ENCODE data around the gene C1QTNF7.

The C1QTNF7 gene

DNA sequence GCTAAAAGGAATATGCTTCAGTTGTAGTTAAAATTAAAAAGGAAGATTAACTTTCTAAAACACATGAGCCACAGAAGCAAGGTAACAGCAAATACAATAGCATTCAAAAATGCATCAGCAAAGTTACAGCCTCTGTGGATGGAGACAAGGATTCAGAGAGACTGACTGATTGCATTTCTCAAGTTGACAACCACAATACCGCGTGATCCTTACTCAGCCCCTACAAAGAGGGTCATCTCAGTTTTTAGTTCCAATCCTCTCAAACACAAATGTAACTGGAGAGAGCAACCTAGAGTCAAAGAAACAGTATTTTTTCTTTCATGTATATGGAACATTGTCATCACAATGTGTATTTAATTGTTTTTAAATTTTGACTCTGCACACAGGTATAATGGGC, 14.2 kb upstream of the C1QTNF7 start:
- DNase-seq (ENCODE audit: low read depth, low spot score), result no peak

DNA sequence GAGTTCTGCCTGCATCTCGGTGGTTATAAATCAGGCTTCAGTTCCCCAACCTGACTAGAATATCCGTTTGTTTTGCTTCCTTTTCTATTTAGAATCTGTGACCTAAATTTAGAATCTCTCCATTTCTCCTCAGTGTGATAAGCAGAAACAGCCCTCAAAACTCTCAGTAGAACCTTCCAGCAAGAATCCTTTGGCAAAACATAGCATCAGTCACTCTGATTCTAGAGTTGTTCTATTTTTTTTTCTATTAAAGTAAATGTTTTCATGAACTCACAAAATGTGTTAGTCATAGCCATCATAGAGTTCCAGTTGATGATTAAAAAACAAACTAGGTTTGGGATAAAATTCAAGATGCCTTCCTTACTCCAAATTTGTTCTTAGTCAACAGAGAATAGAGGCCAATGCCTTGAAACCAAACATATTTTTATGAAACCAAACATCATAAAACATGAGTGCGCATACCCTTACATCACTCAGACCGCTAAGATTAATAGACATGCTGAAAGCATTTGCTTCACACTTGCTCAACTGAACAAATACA, 13.2 kb upstream of the C1QTNF7 start:
- DNase-seq (ENCODE audit: low read depth, low spot score), result no peak

- DNase-seq (ENCODE audit: low read depth, low spot score), result no peak
Observed at GRCh38 chr4:15416357-15417232, 11.2 kb upstream of the C1QTNF7 start.

DNA sequence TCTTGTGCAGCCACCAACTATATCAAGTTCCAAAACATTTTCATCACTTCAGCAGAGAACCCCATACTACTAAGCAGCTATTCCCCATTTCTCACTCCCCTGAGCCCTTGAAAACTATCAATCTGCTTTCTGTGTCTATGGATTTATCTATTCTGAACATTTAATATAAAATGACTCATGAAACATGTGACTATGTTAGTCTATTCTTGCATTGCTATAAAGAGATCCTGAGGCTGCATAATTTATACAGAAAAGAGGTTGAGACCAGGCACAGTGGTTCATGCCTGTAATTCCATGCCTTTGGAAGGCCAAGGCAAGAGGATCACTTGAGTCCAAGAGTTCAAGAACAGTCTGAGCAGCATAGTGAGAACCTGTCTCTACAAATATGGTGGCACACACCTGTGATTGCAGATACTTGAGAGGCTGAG, 10.6 kb upstream of the C1QTNF7 start:
- DNase-seq (ENCODE audit: low read depth, low spot score), result no peak

DNA sequence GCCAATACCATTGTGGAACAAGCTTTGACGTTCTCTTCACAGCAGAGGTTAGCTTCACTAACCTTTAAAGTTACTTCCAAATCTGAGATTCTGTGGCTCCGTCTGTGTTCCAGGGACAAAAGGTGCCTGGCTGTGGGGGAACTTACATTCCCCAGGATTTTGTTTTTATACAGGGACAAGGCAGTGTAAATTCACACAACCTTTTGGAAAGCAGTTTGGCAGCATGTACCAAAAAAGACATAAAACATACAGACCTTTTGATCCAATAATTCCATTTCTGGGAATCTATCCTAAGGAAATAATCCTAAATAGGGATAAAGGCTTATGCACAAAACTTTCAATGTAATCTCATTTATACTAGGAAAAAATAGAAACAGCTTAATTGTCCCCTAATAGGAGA, 8.9 kb upstream of the C1QTNF7 start:
- DNase-seq (ENCODE audit: low read depth, low spot score), result no peak

DNA sequence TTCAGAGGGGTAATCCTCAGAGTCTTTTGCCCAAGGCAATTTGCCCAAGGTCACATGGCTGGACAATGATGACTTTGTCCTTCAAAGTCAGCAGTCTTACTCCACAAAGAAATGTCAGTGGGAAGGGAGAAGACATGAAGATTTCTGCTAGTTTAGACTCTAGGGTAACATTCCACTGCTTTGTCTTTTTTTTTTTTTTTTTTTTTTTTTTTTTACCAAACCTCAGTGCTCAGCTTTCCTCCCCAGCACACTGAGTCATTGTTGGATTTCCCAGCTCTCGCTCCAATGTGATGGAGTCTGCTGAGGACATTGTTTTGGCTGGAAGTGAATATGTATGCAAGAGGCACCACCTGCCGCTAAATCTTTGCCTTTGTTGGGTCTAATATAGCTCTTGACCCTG, 7.2 kb upstream of the C1QTNF7 start:
- DNase-seq (ENCODE audit: low read depth, low spot score), result peak; percentile 63

- no peak for DNase-seq (ENCODE audit: low read depth, low spot score)
Observed at GRCh38 chr4:15423285-15423711, 4.5 kb upstream of the C1QTNF7 start.

DNA sequence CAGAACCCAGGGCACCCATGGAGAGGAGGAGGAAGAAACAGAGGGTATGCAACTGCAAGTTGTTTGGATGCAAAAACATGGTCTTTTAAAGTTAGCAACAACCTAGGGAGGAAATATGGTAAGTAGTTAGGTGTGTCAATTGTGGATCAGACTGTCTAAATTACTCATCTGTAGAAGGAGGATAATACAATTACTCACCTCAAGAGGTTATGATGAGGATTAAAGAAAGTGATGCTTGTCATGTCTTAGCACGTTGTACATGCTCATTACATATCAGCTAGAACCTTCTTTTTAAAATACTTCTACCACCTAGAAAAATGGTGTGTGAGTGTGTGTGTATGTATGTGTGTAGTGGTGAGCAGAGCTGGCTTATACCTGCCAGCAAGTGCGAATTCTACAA, 2.3 kb upstream of the C1QTNF7 start:
- DNase-seq (ENCODE audit: low read depth, low spot score), result no peak

DNA sequence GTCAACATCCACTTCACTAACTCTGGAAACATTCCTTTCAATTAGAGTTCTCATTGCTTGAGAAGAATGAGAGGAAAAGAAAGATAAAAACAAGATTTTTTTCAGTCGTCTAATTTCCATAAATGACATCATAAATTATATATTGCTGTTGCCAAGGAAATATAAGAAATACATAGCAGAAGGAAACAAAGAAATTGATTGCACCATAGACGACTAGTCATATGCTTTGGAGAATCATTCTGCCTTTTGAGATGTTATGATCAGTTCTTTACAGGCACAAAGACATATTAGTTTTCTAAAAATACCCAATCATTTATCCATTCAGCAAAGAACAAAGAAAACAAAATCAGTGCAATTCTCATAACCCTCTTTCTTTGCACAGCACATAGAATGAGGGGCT, 672 bp upstream of the C1QTNF7 start:
- DNase-seq (ENCODE audit: low read depth, low spot score), result no peak

GRCh38 chr4:15428611-15429010, 778 bp downstream of the C1QTNF7 start:
- DNase-seq (ENCODE audit: low read depth, low spot score), result no peak

DNA sequence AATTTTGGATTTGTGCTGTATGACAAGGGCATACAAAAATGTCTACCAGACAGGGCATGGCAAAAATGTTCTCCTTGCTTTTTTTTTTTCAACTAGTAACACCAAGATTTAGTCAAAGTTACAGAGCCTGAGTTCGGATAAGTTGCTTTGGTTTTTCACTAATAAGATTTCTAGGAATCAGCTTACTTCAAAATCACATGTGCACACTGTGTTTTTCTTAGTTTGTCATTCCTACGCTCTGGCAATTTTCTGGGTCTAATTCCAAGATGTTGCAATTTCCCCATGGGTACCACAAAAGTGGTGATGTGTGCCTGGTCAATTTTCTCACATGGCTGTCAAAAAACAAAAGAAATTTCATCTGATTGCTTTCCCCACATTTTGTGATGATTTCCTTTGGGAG, 6.3 kb downstream of the C1QTNF7 start:
- no peak for DNase-seq (ENCODE audit: low read depth, low spot score)

DNA sequence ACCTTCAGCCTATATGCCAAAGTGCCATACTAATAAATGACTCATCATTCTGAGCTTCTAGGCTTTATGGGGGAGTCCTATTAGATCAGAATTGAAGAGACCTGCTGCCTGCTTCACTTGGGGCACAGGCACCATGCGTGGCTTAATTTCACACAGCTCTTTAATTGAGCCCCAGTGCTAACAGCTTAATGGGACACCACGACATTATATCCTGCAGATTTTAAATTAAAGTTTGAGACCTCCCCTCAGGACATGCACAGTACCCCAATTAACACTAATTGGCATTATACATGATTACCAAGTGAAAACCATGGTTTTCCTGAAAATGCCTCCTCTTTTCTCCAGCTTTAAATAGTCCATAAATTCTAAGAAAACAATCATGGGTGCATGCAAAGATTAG, 6.8 kb downstream of the C1QTNF7 start:
- DNase-seq (ENCODE audit: low read depth, low spot score), result no peak

GRCh38 chr4:15436513-15436912, 8.7 kb downstream of the C1QTNF7 start:
- no peak for DNase-seq (ENCODE audit: low read depth, low spot score)

DNA sequence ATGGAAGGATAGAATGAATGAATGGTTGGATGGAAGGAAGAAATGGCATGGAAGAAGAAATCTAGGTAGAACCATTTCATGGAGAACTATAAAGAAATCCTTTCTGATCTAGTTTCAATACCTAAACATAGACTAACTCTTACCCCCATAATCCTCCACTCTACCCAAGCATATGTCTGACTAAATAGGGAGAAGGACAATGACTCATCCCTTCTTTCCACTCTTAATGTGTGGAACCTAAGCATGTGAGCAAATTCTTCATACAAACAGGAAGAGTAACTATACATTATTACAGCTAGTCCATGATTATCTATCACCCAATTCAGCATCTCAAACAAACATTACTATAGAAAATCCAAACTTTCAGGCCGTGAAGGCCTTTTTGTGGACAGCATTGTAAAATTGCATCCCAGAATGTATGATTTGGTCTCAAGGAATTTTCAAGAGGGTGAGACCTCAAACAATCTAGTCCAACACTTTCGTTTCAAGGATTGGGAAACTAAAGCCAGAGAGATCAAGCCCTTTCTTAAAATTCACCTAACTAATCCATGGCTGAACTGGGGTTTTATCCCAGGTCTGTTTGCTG, 11.2 kb downstream of the C1QTNF7 start:
- DNase-seq (ENCODE audit: low read depth, low spot score), result no peak

- DNase-seq (ENCODE audit: low read depth, low spot score), result no peak
Observed at GRCh38 chr4:15443371-15444160, 15.7 kb downstream of the C1QTNF7 start.

GRCh38 chr4:15444276-15444675, 16.4 kb downstream of the C1QTNF7 start:
- DNase-seq (ENCODE audit: low read depth, low spot score), result no peak

DNA sequence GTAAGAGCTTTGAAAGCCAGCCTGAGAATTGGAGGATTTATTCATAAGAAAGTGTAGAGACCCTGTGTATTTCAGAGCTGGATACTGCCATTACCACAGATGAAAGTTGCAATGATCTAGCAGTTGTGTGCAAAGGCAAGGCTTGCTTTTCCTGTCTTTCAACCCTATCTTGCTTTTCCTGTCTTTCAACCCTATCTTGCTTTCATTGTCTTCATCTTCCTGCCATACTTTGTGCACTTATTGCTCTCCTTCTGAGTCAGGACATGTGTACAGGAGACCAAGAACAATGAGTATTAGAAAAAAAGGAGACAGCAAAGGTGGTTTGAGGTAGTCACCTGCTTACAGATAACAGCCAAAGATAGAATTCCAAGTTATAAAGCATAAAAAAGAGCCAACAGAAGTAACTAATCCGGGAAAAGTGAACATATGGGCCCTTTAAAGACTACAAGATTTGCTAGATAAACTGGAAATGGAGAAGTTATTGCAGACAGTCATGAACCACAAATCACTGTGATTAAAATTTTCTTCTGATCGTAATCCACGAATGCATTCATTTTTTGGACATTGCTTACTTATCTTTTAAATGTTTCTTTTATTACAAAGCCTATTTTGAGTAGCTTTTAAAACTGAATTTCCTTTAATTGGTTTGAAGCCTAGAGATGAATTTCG, 17.2 kb downstream of the C1QTNF7 start:
- DNase-seq (ENCODE audit: low read depth, low spot score), result no peak

DNA sequence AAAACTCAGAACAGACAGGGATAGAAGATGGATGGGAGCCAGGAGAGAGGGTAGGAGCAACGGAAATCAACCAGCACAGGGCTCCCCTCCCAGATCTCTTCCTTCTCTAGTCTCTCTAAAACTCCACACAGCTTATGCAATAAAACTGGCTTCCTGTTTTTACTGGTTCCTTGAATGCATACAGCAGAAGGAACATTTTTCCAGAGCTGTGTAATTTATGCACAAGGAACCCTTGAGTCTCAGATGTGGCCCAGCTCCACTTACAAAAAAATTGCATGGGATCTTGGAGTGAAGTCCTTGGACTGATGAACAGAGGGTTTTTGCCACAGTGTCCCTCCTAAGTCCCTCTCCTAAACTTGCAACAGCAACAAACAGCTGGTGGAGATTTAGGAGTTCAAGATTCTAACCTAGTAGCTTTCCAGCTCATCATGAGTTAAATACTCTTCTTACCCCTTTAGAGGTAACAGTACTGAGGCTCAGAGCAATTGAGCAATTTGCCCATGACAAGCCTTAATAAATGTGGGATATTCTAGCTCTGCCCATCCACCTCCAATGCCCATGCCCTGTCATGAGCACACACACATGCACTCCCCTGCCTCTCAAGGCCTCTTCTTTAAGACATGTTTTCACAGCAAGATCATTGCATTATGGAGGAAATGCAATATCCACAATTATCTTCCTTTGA, 23.5 kb downstream of the C1QTNF7 start:
- DNase-seq (ENCODE audit: low read depth, low spot score), result no peak

- no peak for DNase-seq (ENCODE audit: low read depth, low spot score)
Observed at GRCh38 chr4:15451866-15452765, 24.3 kb downstream of the C1QTNF7 start.

GRCh38 chr4:15455290-15455689, 27.5 kb downstream of the C1QTNF7 start:
- DNase-seq (ENCODE audit: low read depth, low spot score), result no peak
